Muscle layer of duodenum (tissue), 2 donors: ENCODE results near the gene SLC38A6.
"Not testable (repeated sequence)": the region's sequence is repeated elsewhere in the genome, so short reads cannot be mapped to it uniquely, and the experiment has no call there.

Experiments used
- H3K27ac ChIP-seq: one replicate; pipeline ENCODE4 v1.7.0; 2013; ENCODE audit warnings: mild to moderate bottlenecking, low read length
- H3K27me3 ChIP-seq: one replicate; pipeline ENCODE4 v1.7.0; 2013; ENCODE audit warnings: low read depth, mild to moderate bottlenecking, control low read depth, low read length
- H3K36me3 ChIP-seq, 2 donors: one replicate each; pipeline ENCODE4 v1.7.0; 2013; ENCODE audit warnings: low read length in 2 of 2, control low read depth in 1 of 2, mild to moderate bottlenecking in 1 of 2; ENCODE audit not compliant: insufficient read depth in 2 of 2, control insufficient read depth in 1 of 2
- H3K4me1 ChIP-seq, 2 donors: one replicate each; pipeline ENCODE4 v1.7.0; 2013; ENCODE audit warnings: low read length in 2 of 2, mild to moderate bottlenecking in 2 of 2, control low read depth in 1 of 2, moderate library complexity in 1 of 2; ENCODE audit not compliant: insufficient read depth in 2 of 2, control insufficient read depth in 1 of 2
- H3K4me3 ChIP-seq, 2 donors: one replicate each; pipeline ENCODE4 v1.7.0; 2013; ENCODE audit warnings: low read length in 2 of 2, low read depth in 1 of 2, mild to moderate bottlenecking in 1 of 2
- H3K9me3 ChIP-seq, 2 donors: one replicate each; pipeline ENCODE4 v1.7.0; 2013; ENCODE audit warnings: low read length in 2 of 2, control low read depth in 1 of 2, mild to moderate bottlenecking in 1 of 2; ENCODE audit not compliant: control insufficient read depth in 1 of 2
- donor health status: healthy.

SLC38A6 gene

GRCh38 chr14:61089126-61089750 lies 108.2 kb downstream of the SLC38A6 start:
- Histone ChIP-seq H3K9me3 (no peaks in the 10 kb centered on the region), H3K4me3 (no peak overlapping the region), H3K36me3 (no peaks in the 10 kb centered on the region), H3K27ac (no peak overlapping the region), H3K27me3 (no peaks in the 10 kb centered on the region), H3K4me1 (no peaks in the 10 kb centered on the region)

DNA sequence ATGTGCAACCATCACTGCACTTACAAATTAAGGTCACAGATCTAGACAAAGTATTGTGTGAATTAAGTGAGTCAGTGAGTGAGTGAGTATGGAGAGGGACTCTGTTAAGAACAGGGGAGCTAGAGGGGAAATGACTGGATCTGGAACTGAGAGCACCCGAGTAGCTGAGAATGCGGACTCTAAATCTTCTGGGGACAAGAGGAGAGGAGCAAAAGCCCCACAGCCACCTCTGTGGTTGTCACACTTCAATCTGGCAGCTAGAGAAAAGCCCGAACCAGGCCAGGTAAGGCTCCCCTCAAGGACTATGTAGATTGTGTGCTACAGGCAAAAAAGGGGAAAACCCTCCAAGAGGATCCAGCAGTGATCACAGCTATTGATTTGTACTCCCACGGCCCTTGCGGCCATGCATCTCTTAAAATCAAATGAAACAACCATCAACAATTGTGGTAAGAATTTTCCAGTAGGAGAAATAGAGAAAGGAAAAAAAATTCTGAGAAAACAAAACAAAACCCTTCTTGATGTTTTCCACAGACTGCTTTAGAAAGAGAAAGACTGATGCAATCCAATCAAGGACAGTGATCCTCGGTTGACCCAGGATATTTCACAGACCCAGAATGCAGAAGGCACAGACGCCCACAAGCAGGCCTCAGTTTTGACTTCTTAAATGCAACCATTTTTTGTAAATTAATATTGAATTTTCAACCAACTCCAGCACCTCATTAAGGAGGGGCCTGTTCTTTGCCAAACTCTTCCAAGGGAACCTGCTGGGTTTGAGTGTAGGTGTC lies 109.6 kb downstream of the SLC38A6 start:
- Histone ChIP-seq H3K4me3 (no peak overlapping the region), H3K27me3 (no peaks in the 10 kb centered on the region), H3K4me1 (no peaks in the 10 kb centered on the region), H3K36me3 (no peaks in the 10 kb centered on the region), H3K27ac (no peak overlapping the region), H3K9me3 (no peaks in the 10 kb centered on the region)

DNA sequence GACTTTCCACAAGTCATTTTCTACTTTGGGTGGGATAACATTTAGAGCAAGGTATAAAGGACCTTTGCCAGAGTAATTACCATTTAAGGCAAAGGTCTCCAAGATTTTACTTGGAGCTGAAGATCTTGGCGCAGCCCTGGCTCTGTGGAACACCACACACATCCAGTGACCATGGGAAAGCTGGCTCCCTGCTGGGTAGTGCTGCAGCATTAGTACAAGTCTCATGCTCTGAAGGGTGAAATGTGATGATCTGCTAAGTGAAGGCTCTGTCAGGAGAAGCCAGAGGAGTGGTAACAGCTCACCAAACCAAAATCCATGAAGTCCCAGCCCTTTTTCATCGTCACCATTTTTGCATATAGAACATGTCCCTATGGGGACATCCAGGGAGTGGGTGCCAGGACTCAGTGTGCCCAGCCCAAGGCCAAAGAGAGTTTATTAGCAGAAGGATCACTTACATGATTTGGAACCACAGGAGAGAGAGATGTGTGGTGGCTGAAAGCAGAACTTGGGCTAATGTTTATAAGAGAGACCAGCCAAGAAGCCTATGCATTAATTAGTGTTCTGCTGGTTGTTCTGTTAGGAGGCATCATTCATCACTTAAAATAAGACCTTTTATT lies 110.7 kb downstream of the SLC38A6 start:
- H3K9me3 ChIP-seq, result no peaks in the 10 kb centered on the region
- H3K4me1 ChIP-seq, result no peaks in the 10 kb centered on the region
- no peaks in the 10 kb centered on the region for H3K36me3 ChIP-seq
- no peak overlapping the region for H3K4me3 ChIP-seq
- no peaks in the 10 kb centered on the region for H3K27me3 ChIP-seq
- H3K27ac ChIP-seq, result no peak overlapping the region

DNA sequence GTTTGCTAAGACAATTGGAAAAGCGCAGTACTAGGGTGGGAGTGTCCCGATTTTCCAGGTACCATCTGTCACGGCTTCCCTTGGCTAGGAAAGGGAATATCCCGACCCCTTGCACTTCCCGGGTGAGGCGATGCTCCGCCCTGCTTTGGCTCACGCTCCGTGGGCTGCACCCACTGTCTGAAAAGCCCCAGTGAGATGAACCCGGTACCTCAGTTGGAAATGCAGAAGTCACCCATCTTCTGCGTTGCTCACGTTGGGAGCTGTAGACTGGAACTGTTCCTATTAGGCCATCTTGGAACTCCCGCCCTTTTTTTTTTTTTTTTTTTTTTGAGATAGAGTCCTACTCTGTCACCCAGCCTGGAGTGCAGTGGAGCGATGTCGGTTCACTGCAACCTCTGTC lies 117.1 kb downstream of the SLC38A6 start:
- H3K4me1 ChIP-seq, result peaks cover 0 to 17% of the 10 kb centered on the region in 2 donors
- not testable (repeated sequence) for H3K4me3 ChIP-seq, H3K36me3 ChIP-seq, H3K27ac ChIP-seq, H3K9me3 ChIP-seq, H3K27me3 ChIP-seq

GRCh38 chr14:61098721-61099120 lies 117.7 kb downstream of the SLC38A6 start:
- peaks cover 4 to 22% of the 10 kb centered on the region in 2 donors for H3K4me1 ChIP-seq
- H3K9me3 ChIP-seq, result no peaks in the 10 kb centered on the region
- no peaks in the 10 kb centered on the region for H3K27me3 ChIP-seq
- H3K4me3 ChIP-seq, result no peak overlapping the region
- H3K36me3 ChIP-seq, result peaks cover 0 to 4% of the 10 kb centered on the region in 2 donors
- no peak overlapping the region for H3K27ac ChIP-seq

DNA sequence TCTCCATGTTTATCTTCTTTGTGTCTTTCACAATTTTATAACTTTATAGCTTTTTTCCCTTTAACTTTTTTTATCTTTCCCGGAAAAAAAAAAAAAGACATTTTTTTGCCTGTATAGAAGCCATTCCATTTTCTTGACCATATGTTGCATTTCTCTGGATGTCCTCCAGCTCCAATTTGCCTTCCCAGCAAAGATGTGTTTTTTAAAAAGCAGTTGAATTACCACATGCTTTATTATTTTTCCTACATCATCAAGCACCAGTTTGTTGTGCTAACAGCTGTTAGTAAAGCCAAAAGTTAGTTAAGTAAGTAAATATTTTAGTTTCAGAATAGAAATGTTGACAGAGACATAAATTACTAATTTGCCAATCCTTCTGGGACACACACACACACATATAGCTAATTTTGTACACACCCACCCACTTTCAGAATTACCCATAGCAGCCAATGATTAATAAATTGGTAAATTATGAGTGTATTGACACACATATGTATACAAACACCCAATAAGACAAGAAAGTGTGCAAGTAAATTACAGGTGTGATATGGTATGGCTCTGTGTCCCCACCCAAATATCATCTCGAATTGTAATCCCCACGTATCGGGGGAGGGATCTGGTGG lies 118.3 kb downstream of the SLC38A6 start:
- Histone ChIP-seq H3K9me3 (no peaks in the 10 kb centered on the region), H3K36me3 (peaks cover 0 to 4% of the 10 kb centered on the region in 2 donors), H3K4me1 (peaks cover 4 to 29% of the 10 kb centered on the region in 2 donors), H3K4me3 (no peak overlapping the region), H3K27me3 (no peaks in the 10 kb centered on the region), H3K27ac (no peak overlapping the region)

DNA sequence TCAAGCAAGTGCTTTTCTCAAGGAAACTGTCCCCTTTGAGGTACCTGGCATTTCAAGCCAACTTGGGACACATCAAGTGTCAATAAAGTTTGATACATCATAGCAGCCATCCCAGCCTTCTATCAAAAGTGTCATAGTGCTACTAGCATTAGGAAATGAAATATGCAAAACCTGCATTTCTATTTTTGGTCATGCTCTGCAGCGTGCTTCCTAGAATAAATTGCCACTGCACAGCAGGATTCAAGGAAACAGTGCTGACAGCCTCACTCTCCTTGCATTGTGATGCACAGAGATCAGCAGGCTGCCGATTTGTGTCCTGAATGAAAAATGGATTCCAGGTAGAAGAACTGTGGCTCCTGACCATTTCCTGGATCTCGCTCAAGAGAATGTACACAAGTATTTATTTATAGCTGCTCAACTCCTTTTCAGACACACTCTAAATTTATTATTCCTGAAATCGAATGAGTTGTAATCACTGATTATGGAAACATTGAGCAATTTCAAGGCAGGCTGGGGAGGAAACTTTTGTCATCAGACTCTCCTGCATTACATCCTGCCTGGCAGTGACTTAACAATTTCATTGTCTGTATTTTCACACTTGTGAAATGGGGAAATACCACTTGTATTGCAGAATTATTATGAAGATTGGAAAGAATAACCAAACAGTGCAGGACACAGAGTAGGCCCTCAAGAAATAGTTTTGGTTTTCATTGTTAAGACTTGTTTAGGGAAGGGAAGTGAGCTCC lies 120.9 kb downstream of the SLC38A6 start:
- peaks cover 0 to 4% of the 10 kb centered on the region in 2 donors for H3K36me3 ChIP-seq
- peak overlapping the region; percentile 76 for H3K27ac ChIP-seq
- no peak overlapping the region for H3K4me3 ChIP-seq
- H3K27me3 ChIP-seq, result no peaks in the 10 kb centered on the region
- H3K9me3 ChIP-seq, result no peaks in the 10 kb centered on the region
- peaks cover 4 to 31% of the 10 kb centered on the region in 2 donors for H3K4me1 ChIP-seq
